ENCODE data around the gene ADAMTSL3.
"Not testable (repeated sequence)": the region's sequence is repeated elsewhere in the genome, so short reads cannot be mapped to it uniquely, and the experiment has no call there.

The ADAMTSL3 gene

DNA sequence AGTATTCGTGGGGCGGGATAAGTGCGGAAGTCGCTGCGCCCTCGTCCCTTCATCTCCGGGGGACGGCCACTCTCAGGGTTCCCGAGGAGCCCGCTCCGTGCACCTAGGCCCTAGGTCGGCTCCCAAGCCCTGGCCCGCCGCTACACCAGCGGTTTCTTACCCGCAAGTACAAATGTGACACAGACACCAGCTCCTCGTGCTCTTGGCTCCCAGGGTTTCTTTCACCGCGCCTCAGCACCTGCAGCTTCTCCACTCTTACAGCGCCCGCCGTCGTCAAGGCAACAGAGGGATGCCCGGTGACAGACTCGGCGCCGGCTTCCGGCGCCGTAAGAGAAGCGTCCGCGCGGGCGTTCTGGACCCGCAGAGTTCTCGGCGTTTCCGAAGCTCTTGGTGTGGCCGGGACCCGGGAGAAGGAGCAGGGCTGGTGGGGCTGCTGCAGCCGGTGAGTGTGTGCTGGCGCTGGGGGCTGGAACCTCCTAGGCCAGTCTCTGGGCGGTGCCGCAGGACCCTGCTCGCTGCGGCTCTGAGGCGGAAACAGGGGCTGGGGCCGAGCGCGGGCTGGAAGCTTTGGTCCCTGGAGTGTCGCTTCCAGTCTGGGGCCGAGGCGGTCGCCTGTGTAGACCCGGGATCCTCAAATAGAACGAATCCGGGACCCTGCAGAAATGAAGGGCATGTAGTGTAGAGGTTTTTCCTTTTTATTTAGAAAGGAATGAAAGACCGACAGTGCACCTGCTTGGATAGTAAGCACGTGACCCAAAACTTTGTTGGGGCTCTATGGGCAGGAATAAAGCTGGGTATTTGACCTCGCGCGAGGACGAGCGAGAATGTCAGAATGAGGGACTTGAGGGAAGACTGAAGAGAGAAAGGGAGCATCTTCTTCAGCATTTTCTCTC is 426.2 kb downstream of the ADAMTSL3 start:
- H3K27me3 ChIP-seq (ENCODE audit: low read depth, low read length): no peaks in the 10 kb centered on the region
- peak overlapping the region; percentile 60 for H3K9ac ChIP-seq (ENCODE audit: low read length)
- 0 out of 2 replicates have a peak, but pooled peaks cover 5% of the 10 kb centered on the region for H3K4me1 ChIP-seq (ENCODE audit: low read length)
- H3K4me2 ChIP-seq (ENCODE audit: low read length): peak overlapping the region; percentile 71
- no peaks in the 10 kb centered on the region for H3K36me3 ChIP-seq (replicated peaks; ENCODE audit: low read depth, low read length)
- peak overlapping the region; percentile 57 for H2AFZ ChIP-seq (ENCODE audit: low read depth, low read length)
- H3K9me3 ChIP-seq (ENCODE audit: insufficient read depth, low read length): no peaks in the 10 kb centered on the region
- TF ChIP-seq CTCF (IDR thresholded peaks at IDR 0.05; ENCODE audit: low read depth, low read length) (no peak), EZH2phosphoT487 (IDR thresholded peaks at IDR 0.05; ENCODE audit: low read depth) (no peak)
- H3K4me3 ChIP-seq (ENCODE audit: low read length): peak overlapping the region; percentile 81
- no peaks in the 10 kb centered on the region for H3K79me2 ChIP-seq (ENCODE audit: low read length)
- H4K20me1 ChIP-seq (ENCODE audit: insufficient read depth, low read length): no peaks in the 10 kb centered on the region
- no peak overlapping the region for H3K27ac ChIP-seq (ENCODE audit: low read length)

- H3K36me3 ChIP-seq (replicated peaks; ENCODE audit: low read depth, low read length); H3K27ac ChIP-seq (ENCODE audit: low read length); H4K20me1 ChIP-seq (ENCODE audit: insufficient read depth, low read length); H3K27me3 ChIP-seq (ENCODE audit: low read depth, low read length); H3K79me2 ChIP-seq (ENCODE audit: low read length); H3K4me1 ChIP-seq (ENCODE audit: low read length); H3K9me3 ChIP-seq (ENCODE audit: insufficient read depth, low read length): not testable (repeated sequence)
- peak overlapping the region; percentile 57; the same call in 1 of the 2 replicates for H2AFZ ChIP-seq (ENCODE audit: low read depth, low read length)
- H3K4me3 ChIP-seq (ENCODE audit: low read length): peak overlapping the region; percentile 81
- peak overlapping the region; percentile 71 for H3K4me2 ChIP-seq (ENCODE audit: low read length)
- H3K9ac ChIP-seq (ENCODE audit: low read length): peak overlapping the region; percentile 60; the same call in 1 of the 2 replicates
Measured at GRCh38 chr15:84080778-84081084, 426.8 kb downstream of the ADAMTSL3 start.

- no peaks in the 10 kb centered on the region for H3K27me3 ChIP-seq (ENCODE audit: low read depth, low read length)
- no peaks in the 10 kb centered on the region for H3K9me3 ChIP-seq (ENCODE audit: insufficient read depth, low read length)
- H3K4me1 ChIP-seq (ENCODE audit: low read length): 0 out of 2 replicates have a peak, but pooled peaks cover 5% of the 10 kb centered on the region
- no peaks in the 10 kb centered on the region for H4K20me1 ChIP-seq (ENCODE audit: insufficient read depth, low read length)
- H3K27ac ChIP-seq (ENCODE audit: low read length): no peak overlapping the region
- no peak overlapping the region for H3K4me2 ChIP-seq (ENCODE audit: low read length)
- no peak overlapping the region for H3K9ac ChIP-seq (ENCODE audit: low read length)
- H3K4me3 ChIP-seq (ENCODE audit: low read length): no peak overlapping the region
- H3K79me2 ChIP-seq (ENCODE audit: low read length): no peaks in the 10 kb centered on the region
- no peaks in the 10 kb centered on the region for H3K36me3 ChIP-seq (replicated peaks; ENCODE audit: low read depth, low read length)
- no peak overlapping the region for H2AFZ ChIP-seq (ENCODE audit: low read depth, low read length)
- no peak for TF ChIP-seq CTCF (IDR thresholded peaks at IDR 0.05; ENCODE audit: low read depth, low read length)
- no peak for TF ChIP-seq EZH2phosphoT487 (IDR thresholded peaks at IDR 0.05; ENCODE audit: low read depth)
Measured at GRCh38 chr15:84081391-84082168, 427.7 kb downstream of the ADAMTSL3 start.

DNA sequence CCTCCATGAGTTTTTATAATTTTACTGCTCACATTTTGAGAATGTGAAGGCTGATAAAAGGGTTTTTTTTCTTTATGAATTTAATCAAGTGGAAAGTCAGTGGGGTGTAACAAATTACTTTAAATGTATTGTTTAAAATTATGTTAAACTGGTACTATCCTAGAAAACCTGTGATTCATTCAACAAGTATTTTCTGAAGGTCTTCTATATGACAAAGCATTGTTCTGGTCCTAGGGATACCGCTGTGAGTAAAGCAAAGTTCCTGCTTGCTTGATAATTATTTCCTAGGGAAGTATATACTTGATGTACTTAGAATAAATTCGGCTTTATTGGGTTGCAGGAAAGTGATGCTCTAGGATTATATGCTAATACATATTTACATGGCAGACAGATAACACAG is 428.8 kb downstream of the ADAMTSL3 start:
- Histone ChIP-seq H3K4me2 (ENCODE audit: low read length) (no peak overlapping the region), H3K9me3 (ENCODE audit: insufficient read depth, low read length) (no peaks in the 10 kb centered on the region), H3K4me3 (ENCODE audit: low read length) (no peak overlapping the region), H4K20me1 (ENCODE audit: insufficient read depth, low read length) (no peaks in the 10 kb centered on the region), H3K9ac (ENCODE audit: low read length) (no peak overlapping the region), H3K27me3 (ENCODE audit: low read depth, low read length) (no peaks in the 10 kb centered on the region), H2AFZ (ENCODE audit: low read depth, low read length) (no peak overlapping the region), H3K36me3 (replicated peaks; ENCODE audit: low read depth, low read length) (no peaks in the 10 kb centered on the region), H3K27ac (ENCODE audit: low read length) (no peak overlapping the region), H3K79me2 (ENCODE audit: low read length) (no peaks in the 10 kb centered on the region), H3K4me1 (ENCODE audit: low read length) (0 out of 2 replicates have a peak, but pooled peaks cover 5% of the 10 kb centered on the region)
- TF ChIP-seq CTCF (IDR thresholded peaks at IDR 0.05; ENCODE audit: low read depth, low read length) (no peak), EZH2phosphoT487 (IDR thresholded peaks at IDR 0.05; ENCODE audit: low read depth) (no peak)

DNA sequence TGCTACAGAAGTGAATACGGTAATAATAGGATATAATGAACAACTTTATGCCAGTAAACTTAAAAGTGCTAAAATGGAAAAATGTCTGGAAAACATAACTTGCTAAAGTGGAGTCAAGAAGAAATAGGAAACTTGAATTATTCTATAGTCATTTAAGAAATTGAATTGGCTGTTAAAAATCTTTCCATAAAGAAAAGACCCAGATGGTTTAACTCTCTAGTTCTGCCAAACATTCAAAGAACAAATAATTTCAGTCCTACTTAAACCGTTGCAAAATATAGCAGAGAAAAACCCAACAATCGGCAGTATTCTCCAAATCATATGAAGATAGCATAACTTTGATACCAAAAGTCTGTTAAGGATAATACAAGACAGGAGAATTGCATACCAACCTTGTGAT is 432.1 kb downstream of the ADAMTSL3 start:
- H3K4me2 ChIP-seq (ENCODE audit: low read length); H3K9ac ChIP-seq (ENCODE audit: low read length); H3K4me1 ChIP-seq (ENCODE audit: low read length); H3K36me3 ChIP-seq (replicated peaks; ENCODE audit: low read depth, low read length); H3K27me3 ChIP-seq (ENCODE audit: low read depth, low read length); H2AFZ ChIP-seq (ENCODE audit: low read depth, low read length); H3K27ac ChIP-seq (ENCODE audit: low read length); H4K20me1 ChIP-seq (ENCODE audit: insufficient read depth, low read length); H3K79me2 ChIP-seq (ENCODE audit: low read length); H3K4me3 ChIP-seq (ENCODE audit: low read length); H3K9me3 ChIP-seq (ENCODE audit: insufficient read depth, low read length): not testable (repeated sequence)
